Stimulated activated effector memory CD8-positive, alpha-beta T cell treated with anti-CD3 and anti-CD28 coated beads, Interleukin-12 subunit alpha, Interleukin-12 subunit beta, amount 100 ng/mL, for 72 hours (primary cell): ENCODE measurements around the gene ALDH18A1.

Experiments used
- ATAC-seq: fragments of 150-1000 bp; cut with Tn5 transposase; 2 replicates; pipeline ENCODE4 v1.10.0; 2021
- DNase-seq, 2 donors: peaks; one replicate each; pipeline ENCODE4 v3.0.0; 2021 to 2022; ENCODE audit warnings: low spot score in 2 of 2
- H3K27ac Mint-ChIP-seq: one replicate; pipeline ENCODE4 v1.8.0; 2022; ENCODE audit warnings: mild to moderate bottlenecking, mixed read lengths
- H3K36me3 Mint-ChIP-seq: one replicate; pipeline ENCODE4 v1.8.0; 2022; ENCODE audit warnings: mild to moderate bottlenecking, mixed read lengths
- H3K4me1 Mint-ChIP-seq: one replicate; pipeline ENCODE4 v1.8.0; 2022; ENCODE audit warnings: mixed read lengths
- H3K4me3 Mint-ChIP-seq: one replicate; pipeline ENCODE4 v1.8.0; 2022; ENCODE audit warnings: mild to moderate bottlenecking, mixed read lengths
- H3K9me3 Mint-ChIP-seq: one replicate; pipeline ENCODE4 v1.8.0; 2022; ENCODE audit warnings: mixed read lengths

The ALDH18A1 gene

GRCh38 chr10:95661818-95662217, 5.3 kb upstream of the ALDH18A1 start:
- Mint-ChIP-seq H3K36me3 (peaks cover 26% of the 10 kb centered on the region), H3K4me1 (peaks cover 9% of the 10 kb centered on the region), H3K27ac (no peak overlapping the region), H3K9me3 (no peaks in the 10 kb centered on the region), H3K4me3 (no peak overlapping the region)
- no peak for DNase-seq
- no peak for ATAC-seq

- DNase-seq (no peak), ATAC-seq (no peak)
- Mint-ChIP-seq H3K4me3 (no peak overlapping the region), H3K4me1 (peaks cover 21% of the 10 kb centered on the region), H3K9me3 (no peaks in the 10 kb centered on the region), H3K27ac (no peak overlapping the region), H3K36me3 (peaks cover 28% of the 10 kb centered on the region)
These were observed 3.8 kb upstream of the ALDH18A1 start for GRCh38 chr10:95660283-95660682.

- Mint-ChIP-seq H3K27ac (peak overlapping the region; percentile 97), H3K9me3 (no peaks in the 10 kb centered on the region), H3K4me3 (peak overlapping the region; percentile 99), H3K4me1 (peaks cover 34% of the 10 kb centered on the region), H3K36me3 (peaks cover 32% of the 10 kb centered on the region)
- ATAC-seq = no peak
- no peak for DNase-seq
These were observed 739 bp upstream of the ALDH18A1 start for GRCh38 chr10:95657250-95657649.

GRCh38 chr10:95655571-95656290, 780 bp downstream of the ALDH18A1 start:
- Mint-ChIP-seq H3K4me1 (peaks cover 43% of the 10 kb centered on the region), H3K27ac (peak overlapping the region; percentile 97), H3K9me3 (peaks cover 5% of the 10 kb centered on the region), H3K4me3 (peak overlapping the region; percentile 99), H3K36me3 (peaks cover 47% of the 10 kb centered on the region)
- DNase-seq (peak in 1 of 2 donors; percentile 10), ATAC-seq (peak; percentile 64)

- ATAC-seq = no peak
- H3K27ac Mint-ChIP-seq = no peak overlapping the region
- H3K4me3 Mint-ChIP-seq = no peak overlapping the region
- peaks cover 65% of the 10 kb centered on the region for H3K36me3 Mint-ChIP-seq
- DNase-seq = no peak
- H3K4me1 Mint-ChIP-seq = peaks cover 43% of the 10 kb centered on the region
- H3K9me3 Mint-ChIP-seq = peaks cover 5% of the 10 kb centered on the region
These were observed 2.6 kb downstream of the ALDH18A1 start for GRCh38 chr10:95653895-95654294.

GRCh38 chr10:95651346-95652060, 5.0 kb downstream of the ALDH18A1 start:
- Mint-ChIP-seq H3K9me3 (peaks cover 5% of the 10 kb centered on the region), H3K4me1 (peaks cover 31% of the 10 kb centered on the region), H3K36me3 (peaks cover 76% of the 10 kb centered on the region), H3K4me3 (no peak overlapping the region), H3K27ac (no peak overlapping the region)
- DNase-seq (no peak), ATAC-seq (no peak)

- Mint-ChIP-seq H3K27ac (peak overlapping the region; percentile 18), H3K36me3 (peaks cover 64% of the 10 kb centered on the region), H3K4me3 (no peak overlapping the region), H3K9me3 (peaks cover 5% of the 10 kb centered on the region), H3K4me1 (peaks cover 26% of the 10 kb centered on the region)
- DNase-seq (no peak), ATAC-seq (no peak)
These were observed 6.3 kb downstream of the ALDH18A1 start for GRCh38 chr10:95650232-95650631.

GRCh38 chr10:95648138-95648537, 8.4 kb downstream of the ALDH18A1 start:
- H3K9me3 Mint-ChIP-seq = peaks cover 5% of the 10 kb centered on the region
- H3K27ac Mint-ChIP-seq = no peak overlapping the region
- H3K36me3 Mint-ChIP-seq = peaks cover 66% of the 10 kb centered on the region
- DNase-seq (no peak), ATAC-seq (no peak)
- peaks cover 18% of the 10 kb centered on the region for H3K4me1 Mint-ChIP-seq
- H3K4me3 Mint-ChIP-seq = no peak overlapping the region

GRCh38 chr10:95646160-95646559, 10.4 kb downstream of the ALDH18A1 start:
- Mint-ChIP-seq H3K36me3 (peaks cover 66% of the 10 kb centered on the region), H3K27ac (peak overlapping the region; percentile 5), H3K4me3 (no peak overlapping the region), H3K4me1 (peaks cover 6% of the 10 kb centered on the region), H3K9me3 (peaks cover 1% of the 10 kb centered on the region)
- DNase-seq = no peak
- no peak for ATAC-seq

- H3K4me1 Mint-ChIP-seq = peaks cover 5% of the 10 kb centered on the region
- DNase-seq = no peak
- peaks cover 66% of the 10 kb centered on the region for H3K36me3 Mint-ChIP-seq
- peak overlapping the region; percentile 5 for H3K27ac Mint-ChIP-seq
- H3K4me3 Mint-ChIP-seq = no peak overlapping the region
- no peak for ATAC-seq
- no peaks in the 10 kb centered on the region for H3K9me3 Mint-ChIP-seq
These were observed 11.6 kb downstream of the ALDH18A1 start for GRCh38 chr10:95644901-95645300.

GRCh38 chr10:95640891-95641315, 15.6 kb downstream of the ALDH18A1 start:
- ATAC-seq = no peak
- Mint-ChIP-seq H3K9me3 (no peaks in the 10 kb centered on the region), H3K4me1 (peaks cover 1% of the 10 kb centered on the region), H3K4me3 (no peak overlapping the region), H3K36me3 (peaks cover 71% of the 10 kb centered on the region), H3K27ac (peak overlapping the region; percentile 2)
- no peak for DNase-seq

- no peak overlapping the region for H3K27ac Mint-ChIP-seq
- H3K9me3 Mint-ChIP-seq = no peaks in the 10 kb centered on the region
- no peak overlapping the region for H3K4me3 Mint-ChIP-seq
- ATAC-seq (no peak), DNase-seq (no peak)
- H3K4me1 Mint-ChIP-seq = no peaks in the 10 kb centered on the region
- H3K36me3 Mint-ChIP-seq = peaks cover 88% of the 10 kb centered on the region
These were observed 18.6 kb downstream of the ALDH18A1 start for GRCh38 chr10:95637911-95638310.

GRCh38 chr10:95637140-95637539, 19.4 kb downstream of the ALDH18A1 start:
- no peak overlapping the region for H3K27ac Mint-ChIP-seq
- peaks cover 88% of the 10 kb centered on the region for H3K36me3 Mint-ChIP-seq
- DNase-seq (no peak), ATAC-seq (no peak)
- no peaks in the 10 kb centered on the region for H3K9me3 Mint-ChIP-seq
- no peaks in the 10 kb centered on the region for H3K4me1 Mint-ChIP-seq
- H3K4me3 Mint-ChIP-seq = no peak overlapping the region

GRCh38 chr10:95635319-95635733, 21.2 kb downstream of the ALDH18A1 start:
- DNase-seq (no peak), ATAC-seq (no peak)
- peaks cover 88% of the 10 kb centered on the region for H3K36me3 Mint-ChIP-seq
- H3K27ac Mint-ChIP-seq = peak overlapping the region; percentile 0
- H3K4me3 Mint-ChIP-seq = no peak overlapping the region
- no peaks in the 10 kb centered on the region for H3K4me1 Mint-ChIP-seq
- H3K9me3 Mint-ChIP-seq = no peaks in the 10 kb centered on the region

- no peaks in the 10 kb centered on the region for H3K9me3 Mint-ChIP-seq
- DNase-seq = no peak
- H3K4me3 Mint-ChIP-seq = no peak overlapping the region
- no peak for ATAC-seq
- H3K4me1 Mint-ChIP-seq = no peaks in the 10 kb centered on the region
- H3K36me3 Mint-ChIP-seq = peaks cover 100% of the 10 kb centered on the region
- peak overlapping the region; percentile 38 for H3K27ac Mint-ChIP-seq
These were observed 27.7 kb downstream of the ALDH18A1 start for GRCh38 chr10:95628786-95629185.

- Mint-ChIP-seq H3K36me3 (peaks cover 99% of the 10 kb centered on the region), H3K9me3 (no peaks in the 10 kb centered on the region), H3K27ac (peak overlapping the region; percentile 20), H3K4me1 (no peaks in the 10 kb centered on the region), H3K4me3 (no peak overlapping the region)
- DNase-seq = no peak
- no peak for ATAC-seq
These were observed 30.0 kb downstream of the ALDH18A1 start for GRCh38 chr10:95626500-95626899.
